Neuronal stem cell (in vitro differentiated cells): ENCODE measurements around the gene CFAP20.

Source experiments
- DNase-seq: peaks from one replicate; pipeline ENCODE4 v3.0.0-alpha.2; 2013; ENCODE audit warnings: low spot score
- H2AFZ ChIP-seq: one replicate; pipeline ENCODE4 v1.6.1; 2013; ENCODE audit warnings: mild to moderate bottlenecking, low read length, inconsistent platforms
- H2AK5ac ChIP-seq: 2 replicates; pipeline ENCODE4 v1.6.1; 2013; ENCODE audit warnings: low read depth, mild to moderate bottlenecking, inconsistent platforms, low read length, moderate library complexity, mixed read lengths
- H2BK120ac ChIP-seq: 2 replicates; pipeline ENCODE4 v1.6.1; 2013; ENCODE audit warnings: low read depth, mild to moderate bottlenecking, inconsistent platforms, low read length, moderate library complexity, mixed read lengths
- H2BK12ac ChIP-seq: one replicate; pipeline ENCODE4 v1.6.1; 2013; ENCODE audit warnings: low read length, inconsistent platforms
- H2BK15ac ChIP-seq: 2 replicates; pipeline ENCODE4 v1.6.1; 2013; ENCODE audit warnings: mild to moderate bottlenecking, low read length, inconsistent platforms, mixed read lengths
- H2BK5ac ChIP-seq: one replicate; pipeline ENCODE4 v1.6.1; 2013; ENCODE audit warnings: inconsistent platforms, mild to moderate bottlenecking, low read length, moderate library complexity
- H3K14ac ChIP-seq: one replicate; pipeline ENCODE4 v1.6.1; 2013; ENCODE audit warnings: low read length, inconsistent platforms
- H3K18ac ChIP-seq: 2 replicates; pipeline ENCODE4 v1.6.1; 2013; ENCODE audit warnings: low read length, inconsistent platforms
- H3K23ac ChIP-seq: 2 replicates; pipeline ENCODE4 v1.6.1; 2013; ENCODE audit warnings: low read depth, mild to moderate bottlenecking, mixed read lengths, low read length, inconsistent platforms; ENCODE audit not compliant: poor library complexity
- H3K27ac ChIP-seq: replicated peaks from 3 replicates; pipeline ENCODE4 v1.5.1; 2013; ENCODE audit warnings: low read length, inconsistent platforms
- H3K27me3 ChIP-seq, 3 experiments: 2 replicates each; pipeline ENCODE4 v1.6.1; 2013; ENCODE audit warnings: low read length in 3 of 3, mild to moderate bottlenecking in 2 of 3, inconsistent platforms in 1 of 3, low read depth in 1 of 3, mixed read lengths in 1 of 3, moderate library complexity in 1 of 3; ENCODE audit not compliant: control insufficient read depth in 3 of 3, insufficient read depth in 3 of 3
- H3K36me3 ChIP-seq, 2 donors: replicated peaks in 1 of 2; 2 replicates each; pipeline ENCODE4 v1.6.1; 2013; ENCODE audit warnings: low read length in 2 of 2; ENCODE audit not compliant: control insufficient read depth in 2 of 2, insufficient read depth in 2 of 2
- H3K4ac ChIP-seq: 2 replicates; pipeline ENCODE4 v1.6.1; 2013; ENCODE audit warnings: inconsistent platforms, mild to moderate bottlenecking, low read length, moderate library complexity
- H3K4me1 ChIP-seq, 2 donors: 1 replicate in 1 of 2; 2 replicates in 1 of 2; pipeline ENCODE4 v1.6.1; 2013; ENCODE audit warnings: low read length in 2 of 2, low read depth in 1 of 2; ENCODE audit not compliant: control insufficient read depth in 2 of 2, insufficient read depth in 1 of 2
- H3K4me2 ChIP-seq: one replicate; pipeline ENCODE4 v1.6.1; 2013; ENCODE audit warnings: mild to moderate bottlenecking, low read length, inconsistent platforms; ENCODE audit not compliant: insufficient read depth, poor library complexity, severe bottlenecking
- H3K4me3 ChIP-seq, 2 donors: 2 replicates each; pipeline ENCODE4 v1.5.1; 2013; ENCODE audit warnings: low read length in 2 of 2, mild to moderate bottlenecking in 2 of 2, inconsistent platforms in 1 of 2, moderate library complexity in 1 of 2
- H3K79me1 ChIP-seq: one replicate; pipeline ENCODE4 v1.6.1; 2013; ENCODE audit warnings: low read depth, mild to moderate bottlenecking, inconsistent platforms, low read length, moderate library complexity
- H3K9ac ChIP-seq: one replicate; pipeline ENCODE4 v1.6.1; 2013; ENCODE audit warnings: mild to moderate bottlenecking, low read depth, low read length, inconsistent platforms; ENCODE audit not compliant: poor library complexity
- H3K9me3 ChIP-seq, 2 donors: replicated peaks in 1 of 2; 2 replicates each; pipeline versions ENCODE3 to v1.6.1; 2013; ENCODE audit warnings: low read length in 2 of 2, mild to moderate bottlenecking in 2 of 2, inconsistent platforms in 1 of 2, low read depth in 1 of 2, mixed read lengths in 1 of 2, moderate library complexity in 1 of 2; ENCODE audit not compliant: control insufficient read depth in 2 of 2, insufficient read depth in 1 of 2
- H4K8ac ChIP-seq: one replicate; pipeline ENCODE4 v1.6.1; 2013; ENCODE audit warnings: low read depth, mild to moderate bottlenecking, inconsistent platforms, low read length, moderate library complexity
- H4K91ac ChIP-seq: one replicate; pipeline ENCODE4 v1.6.1; 2013; ENCODE audit warnings: low read length, low read depth, mild to moderate bottlenecking, inconsistent platforms; ENCODE audit not compliant: poor library complexity
- WGBS, 2 donors: extraction: QIAGEN DNeasy Blood & Tissue Kit; methylation state at CpG; one replicate each; pipeline ENCODE4 v1.1.7; 2013; ENCODE audit warnings: missing lambda C conversion rate in 2 of 2, mixed read lengths in 1 of 2; ENCODE audit not compliant: insufficient read length in 2 of 2, insufficient replicate concordance in 1 of 2; ENCODE audit errors: extremely low coverage in 2 of 2; 5-methylcytosine and 5-hydroxymethylcytosine counted together

The CFAP20 gene

GRCh38 chr16:58125781-58126335 is 3.3 kb downstream of the CFAP20 start:
- Histone ChIP-seq H3K18ac (no peak overlapping the region), H3K14ac (no peak overlapping the region), H3K4ac (no peak overlapping the region), H4K91ac (no peak overlapping the region), H3K9me3 (no peaks in the 10 kb centered on the region), H3K23ac (no peak overlapping the region), H3K27ac (no peak overlapping the region), H3K4me3 (no peak overlapping the region), H2AK5ac (no peak overlapping the region), H2BK120ac (no peak overlapping the region), H2BK15ac (no peak overlapping the region), H3K27me3 (no peaks in the 10 kb centered on the region), H2BK12ac (no peak overlapping the region), H2BK5ac (no peak overlapping the region), H2AFZ (no peak overlapping the region), H3K4me1 (peaks cover 22 to 24% of the 10 kb centered on the region in 2 donors), H4K8ac (no peak overlapping the region), H3K9ac (no peak overlapping the region), H3K79me1 (peaks cover 6% of the 10 kb centered on the region), H3K36me3 (peaks cover 0 to 17% of the 10 kb centered on the region in 2 donors), H3K4me2 (no peak overlapping the region)
- no CpG with 5 or more reads among the region's 10 CpGs for WGBS, 2 donors
- DNase-seq, result no peak

GRCh38 chr16:58125041-58125440 is 4.1 kb downstream of the CFAP20 start:
- H3K79me1 ChIP-seq, result peaks cover 6% of the 10 kb centered on the region
- H3K4me3 ChIP-seq, result no peak overlapping the region
- no peak overlapping the region for H2BK120ac ChIP-seq
- H3K4me1 ChIP-seq, result peaks cover 25 to 33% of the 10 kb centered on the region in 2 donors
- H2BK15ac ChIP-seq, result no peak overlapping the region
- H3K36me3 ChIP-seq, result peaks cover 0 to 17% of the 10 kb centered on the region in 2 donors
- no peak overlapping the region for H2AFZ ChIP-seq
- H3K9ac ChIP-seq, result no peak overlapping the region
- no peak overlapping the region for H3K27ac ChIP-seq
- no CpG with 5 or more reads among the region's 4 CpGs for WGBS, 2 donors
- H3K18ac ChIP-seq, result no peak overlapping the region
- no peak overlapping the region for H2AK5ac ChIP-seq
- H2BK12ac ChIP-seq, result no peak overlapping the region
- no peaks in the 10 kb centered on the region for H3K9me3 ChIP-seq
- H3K4ac ChIP-seq, result no peak overlapping the region
- no peaks in the 10 kb centered on the region for H3K27me3 ChIP-seq
- H3K14ac ChIP-seq, result no peak overlapping the region
- H4K8ac ChIP-seq, result no peak overlapping the region
- H2BK5ac ChIP-seq, result no peak overlapping the region
- H3K4me2 ChIP-seq, result no peak overlapping the region
- no peak overlapping the region for H4K91ac ChIP-seq
- DNase-seq, result no peak
- no peak overlapping the region for H3K23ac ChIP-seq

GRCh38 chr16:58124601-58124915 is 4.6 kb downstream of the CFAP20 start:
- no peak overlapping the region for H2BK120ac ChIP-seq
- H3K36me3 ChIP-seq, result peaks cover 0 to 17% of the 10 kb centered on the region in 2 donors
- H3K23ac ChIP-seq, result no peak overlapping the region
- H4K8ac ChIP-seq, result no peak overlapping the region
- H3K27ac ChIP-seq, result no peak overlapping the region
- H2BK12ac ChIP-seq, result no peak overlapping the region
- H3K9me3 ChIP-seq, result no peaks in the 10 kb centered on the region
- DNase-seq, result no peak
- H3K4me3 ChIP-seq, result no peak overlapping the region
- no peak overlapping the region for H3K9ac ChIP-seq
- H2BK5ac ChIP-seq, result no peak overlapping the region
- H3K79me1 ChIP-seq, result peaks cover 6% of the 10 kb centered on the region
- H4K91ac ChIP-seq, result no peak overlapping the region
- no peak overlapping the region for H3K4ac ChIP-seq
- H2AFZ ChIP-seq, result no peak overlapping the region
- no peak overlapping the region for H3K18ac ChIP-seq
- WGBS, 2 donors, result no CpG with 5 or more reads among the region's 1 CpG
- no peak overlapping the region for H2BK15ac ChIP-seq
- H2AK5ac ChIP-seq, result no peak overlapping the region
- H3K4me2 ChIP-seq, result no peak overlapping the region
- peaks cover 26 to 35% of the 10 kb centered on the region in 2 donors for H3K4me1 ChIP-seq
- no peak overlapping the region for H3K14ac ChIP-seq
- H3K27me3 ChIP-seq, result no peaks in the 10 kb centered on the region

GRCh38 chr16:58123896-58124600 is 5.1 kb downstream of the CFAP20 start:
- H3K14ac ChIP-seq, result no peak overlapping the region
- no peak overlapping the region for H3K4me2 ChIP-seq
- no peak overlapping the region for H2AK5ac ChIP-seq
- H3K4ac ChIP-seq, result no peak overlapping the region
- no peak overlapping the region for H2BK15ac ChIP-seq
- no peak overlapping the region for H2AFZ ChIP-seq
- no peak overlapping the region for H3K18ac ChIP-seq
- no peak overlapping the region for H3K4me3 ChIP-seq
- H3K27me3 ChIP-seq, result no peaks in the 10 kb centered on the region
- peaks cover 29 to 35% of the 10 kb centered on the region in 2 donors for H3K4me1 ChIP-seq
- H3K27ac ChIP-seq, result no peak overlapping the region
- no peak overlapping the region for H3K9ac ChIP-seq
- no CpG with 5 or more reads among the region's 8 CpGs for WGBS, 2 donors
- no peaks in the 10 kb centered on the region for H3K9me3 ChIP-seq
- H4K8ac ChIP-seq, result no peak overlapping the region
- no peak overlapping the region for H2BK12ac ChIP-seq
- DNase-seq, result no peak
- no peak overlapping the region for H2BK5ac ChIP-seq
- no peak overlapping the region for H3K23ac ChIP-seq
- peaks cover 0 to 17% of the 10 kb centered on the region in 2 donors for H3K36me3 ChIP-seq
- no peak overlapping the region for H2BK120ac ChIP-seq
- no peak overlapping the region for H4K91ac ChIP-seq
- peaks cover 6% of the 10 kb centered on the region for H3K79me1 ChIP-seq
